ENCODE results near the gene SAG.

The SAG gene

GRCh38 chr2:233325814-233326213 lies 18.2 kb downstream of the SAG start:
- Histone ChIP-seq H3K4me1 (ENCODE audit: low read length) (no peaks in the 10 kb centered on the region; the same call in 1 of the 2 replicates), H3K4me2 (ENCODE audit: low read length) (no peak overlapping the region), H3K9ac (ENCODE audit: low read length) (no peak overlapping the region), H2AFZ (ENCODE audit: low read depth, low read length) (no peak overlapping the region), H4K20me1 (ENCODE audit: insufficient read depth, low read length) (no peaks in the 10 kb centered on the region), H3K36me3 (replicated peaks; ENCODE audit: low read depth, low read length) (no peaks in the 10 kb centered on the region), H3K27ac (ENCODE audit: low read length) (no peak overlapping the region), H3K79me2 (ENCODE audit: low read length) (no peaks in the 10 kb centered on the region), H3K4me3 (ENCODE audit: low read length) (no peak overlapping the region), H3K9me3 (ENCODE audit: insufficient read depth, low read length) (no peaks in the 10 kb centered on the region), H3K27me3 (ENCODE audit: low read depth, low read length) (no peaks in the 10 kb centered on the region)
- TF ChIP-seq CTCF (IDR thresholded peaks at IDR 0.05; ENCODE audit: low read depth, low read length) (no peak), EZH2phosphoT487 (IDR thresholded peaks at IDR 0.05; ENCODE audit: low read depth) (no peak)

- Histone ChIP-seq H3K9ac (ENCODE audit: low read length) (no peak overlapping the region), H3K27ac (ENCODE audit: low read length) (no peak overlapping the region), H3K4me3 (ENCODE audit: low read length) (no peak overlapping the region), H3K4me1 (ENCODE audit: low read length) (peaks cover 7% of the 10 kb centered on the region), H3K36me3 (replicated peaks; ENCODE audit: low read depth, low read length) (no peaks in the 10 kb centered on the region), H2AFZ (ENCODE audit: low read depth, low read length) (no peak overlapping the region), H3K27me3 (ENCODE audit: low read depth, low read length) (no peaks in the 10 kb centered on the region), H4K20me1 (ENCODE audit: insufficient read depth, low read length) (no peaks in the 10 kb centered on the region), H3K9me3 (ENCODE audit: insufficient read depth, low read length) (no peaks in the 10 kb centered on the region), H3K4me2 (ENCODE audit: low read length) (no peak overlapping the region), H3K79me2 (ENCODE audit: low read length) (no peaks in the 10 kb centered on the region)
- TF ChIP-seq CTCF (IDR thresholded peaks at IDR 0.05; ENCODE audit: low read depth, low read length) (no peak), EZH2phosphoT487 (IDR thresholded peaks at IDR 0.05; ENCODE audit: low read depth) (no peak)
These were observed 18.9 kb downstream of the SAG start for GRCh38 chr2:233326500-233326899.

- Histone ChIP-seq H3K36me3 (replicated peaks; ENCODE audit: low read depth, low read length) (no peaks in the 10 kb centered on the region), H3K9ac (ENCODE audit: low read length) (no peak overlapping the region), H3K9me3 (ENCODE audit: insufficient read depth, low read length) (no peaks in the 10 kb centered on the region), H3K4me1 (ENCODE audit: low read length) (peaks cover 13% of the 10 kb centered on the region), H3K4me3 (ENCODE audit: low read length) (no peak overlapping the region), H3K79me2 (ENCODE audit: low read length) (no peaks in the 10 kb centered on the region), H3K27me3 (ENCODE audit: low read depth, low read length) (no peaks in the 10 kb centered on the region), H2AFZ (ENCODE audit: low read depth, low read length) (no peak overlapping the region), H3K4me2 (ENCODE audit: low read length) (no peak overlapping the region), H3K27ac (ENCODE audit: low read length) (no peak overlapping the region), H4K20me1 (ENCODE audit: insufficient read depth, low read length) (no peaks in the 10 kb centered on the region)
- no peak for TF ChIP-seq CTCF (IDR thresholded peaks at IDR 0.05; ENCODE audit: low read depth, low read length)
- no peak for TF ChIP-seq EZH2phosphoT487 (IDR thresholded peaks at IDR 0.05; ENCODE audit: low read depth)
These were observed 21.3 kb downstream of the SAG start for GRCh38 chr2:233328922-233329321.

GRCh38 chr2:233329489-233330135 lies 22.0 kb downstream of the SAG start:
- Histone ChIP-seq H3K27me3 (ENCODE audit: low read depth, low read length) (no peaks in the 10 kb centered on the region), H3K36me3 (replicated peaks; ENCODE audit: low read depth, low read length) (no peaks in the 10 kb centered on the region), H2AFZ (ENCODE audit: low read depth, low read length) (no peak overlapping the region), H4K20me1 (ENCODE audit: insufficient read depth, low read length) (no peaks in the 10 kb centered on the region), H3K27ac (ENCODE audit: low read length) (no peak overlapping the region), H3K4me2 (ENCODE audit: low read length) (no peak overlapping the region), H3K79me2 (ENCODE audit: low read length) (no peaks in the 10 kb centered on the region), H3K9me3 (ENCODE audit: insufficient read depth, low read length) (no peaks in the 10 kb centered on the region), H3K9ac (ENCODE audit: low read length) (no peak overlapping the region), H3K4me3 (ENCODE audit: low read length) (no peak overlapping the region), H3K4me1 (ENCODE audit: low read length) (peaks cover 13% of the 10 kb centered on the region)
- TF ChIP-seq EZH2phosphoT487 (IDR thresholded peaks at IDR 0.05; ENCODE audit: low read depth) (no peak), CTCF (IDR thresholded peaks at IDR 0.05; ENCODE audit: low read depth, low read length) (no peak)
